ENCODE results near the gene SRI.

Gene SRI

GRCh38 chr7:88191911-88192310, 27.9 kb downstream of the SRI start:
- no peak for DNase-seq
- TF ChIP-seq EZH2 (IDR thresholded peaks at IDR 0.05; ENCODE audit: borderline replicate concordance, low read depth, low read length, severe bottlenecking) (no peak), CTCF (IDR thresholded peaks at IDR 0.05; ENCODE audit: borderline replicate concordance, extremely low read depth, low read length, poor library complexity, severe bottlenecking) (no peak)
- H3K4me2 ChIP-seq (ENCODE audit: insufficient read depth, low read length): no peak overlapping the region
- no peak overlapping the region for H3K4me3 ChIP-seq (ENCODE audit: low read depth in 1 of 2, low read length in 2 of 2)
- H4K20me1 ChIP-seq (ENCODE audit: insufficient read depth, low read length): no peaks in the 10 kb centered on the region
- no peaks in the 10 kb centered on the region for H3K27me3 ChIP-seq (ENCODE audit: insufficient read depth, low read length, poor library complexity)
- no peaks in the 10 kb centered on the region for H3K9me3 ChIP-seq (ENCODE audit: insufficient read depth, low read length, severe bottlenecking)
- H3K79me2 ChIP-seq (ENCODE audit: insufficient read depth, low read length): no peaks in the 10 kb centered on the region
- no peak overlapping the region for H3K27ac ChIP-seq (ENCODE audit: low read length)
- H3K9ac ChIP-seq (ENCODE audit: low read depth, low read length): no peak overlapping the region
- 0 out of 2 replicates have a peak, but pooled peaks cover 4% of the 10 kb centered on the region for H3K36me3 ChIP-seq (ENCODE audit: insufficient read depth, low read length)
- no peak overlapping the region for H2AFZ ChIP-seq (ENCODE audit: low read depth, low read length)
- H3K4me1 ChIP-seq (ENCODE audit: insufficient read depth, low read length): no peaks in the 10 kb centered on the region
- no peak for ATAC-seq (ENCODE audit: insufficient read depth, low read depth)

- H3K27ac ChIP-seq (ENCODE audit: low read length): no peak overlapping the region
- H3K36me3 ChIP-seq (ENCODE audit: insufficient read depth, low read length): peaks cover 17% of the 10 kb centered on the region
- no peaks in the 10 kb centered on the region for H3K27me3 ChIP-seq (ENCODE audit: insufficient read depth, low read length, poor library complexity)
- no peaks in the 10 kb centered on the region for H3K4me1 ChIP-seq (ENCODE audit: insufficient read depth, low read length)
- H3K9me3 ChIP-seq (ENCODE audit: insufficient read depth, low read length, severe bottlenecking): no peaks in the 10 kb centered on the region
- H3K79me2 ChIP-seq (ENCODE audit: insufficient read depth, low read length): no peaks in the 10 kb centered on the region
- H2AFZ ChIP-seq (ENCODE audit: low read depth, low read length): no peak overlapping the region
- ATAC-seq (ENCODE audit: insufficient read depth, low read depth): no peak
- H3K4me2 ChIP-seq (ENCODE audit: insufficient read depth, low read length): no peak overlapping the region
- H4K20me1 ChIP-seq (ENCODE audit: insufficient read depth, low read length): no peaks in the 10 kb centered on the region
- no peak for DNase-seq
- H3K9ac ChIP-seq (ENCODE audit: low read depth, low read length): no peak overlapping the region
- H3K4me3 ChIP-seq (ENCODE audit: low read depth in 1 of 2, low read length in 2 of 2): no peak overlapping the region
- TF ChIP-seq CTCF (IDR thresholded peaks at IDR 0.05; ENCODE audit: borderline replicate concordance, extremely low read depth, low read length, poor library complexity, severe bottlenecking) (no peak), EZH2 (IDR thresholded peaks at IDR 0.05; ENCODE audit: borderline replicate concordance, low read depth, low read length, severe bottlenecking) (no peak)
These were observed 34.2 kb downstream of the SRI start for GRCh38 chr7:88185650-88186049.

- ATAC-seq (ENCODE audit: insufficient read depth, low read depth) (no peak), DNase-seq (no peak)
- no peaks in the 10 kb centered on the region for H3K79me2 ChIP-seq (ENCODE audit: insufficient read depth, low read length)
- H3K4me3 ChIP-seq (ENCODE audit: low read depth in 1 of 2, low read length in 2 of 2): no peak overlapping the region
- TF ChIP-seq CTCF (IDR thresholded peaks at IDR 0.05; ENCODE audit: borderline replicate concordance, extremely low read depth, low read length, poor library complexity, severe bottlenecking): no peak
- TF ChIP-seq EZH2 (IDR thresholded peaks at IDR 0.05; ENCODE audit: borderline replicate concordance, low read depth, low read length, severe bottlenecking): no peak
- no peak overlapping the region for H3K9ac ChIP-seq (ENCODE audit: low read depth, low read length)
- no peak overlapping the region for H3K4me2 ChIP-seq (ENCODE audit: insufficient read depth, low read length)
- H4K20me1 ChIP-seq (ENCODE audit: insufficient read depth, low read length): no peaks in the 10 kb centered on the region
- no peak overlapping the region for H2AFZ ChIP-seq (ENCODE audit: low read depth, low read length)
- no peaks in the 10 kb centered on the region for H3K27me3 ChIP-seq (ENCODE audit: insufficient read depth, low read length, poor library complexity)
- no peaks in the 10 kb centered on the region for H3K9me3 ChIP-seq (ENCODE audit: insufficient read depth, low read length, severe bottlenecking)
- H3K27ac ChIP-seq (ENCODE audit: low read length): no peak overlapping the region
- peaks cover 17% of the 10 kb centered on the region for H3K36me3 ChIP-seq (ENCODE audit: insufficient read depth, low read length)
- H3K4me1 ChIP-seq (ENCODE audit: insufficient read depth, low read length): no peaks in the 10 kb centered on the region
These were observed 35.0 kb downstream of the SRI start for GRCh38 chr7:88184848-88185304.

GRCh38 chr7:88183051-88183450, 36.8 kb downstream of the SRI start:
- TF ChIP-seq CTCF (IDR thresholded peaks at IDR 0.05; ENCODE audit: borderline replicate concordance, extremely low read depth, low read length, poor library complexity, severe bottlenecking): no peak
- TF ChIP-seq EZH2 (IDR thresholded peaks at IDR 0.05; ENCODE audit: borderline replicate concordance, low read depth, low read length, severe bottlenecking): no peak
- H2AFZ ChIP-seq (ENCODE audit: low read depth, low read length): no peak overlapping the region
- ATAC-seq (ENCODE audit: insufficient read depth, low read depth): no peak
- peaks cover 13% of the 10 kb centered on the region for H3K36me3 ChIP-seq (ENCODE audit: insufficient read depth, low read length)
- no peaks in the 10 kb centered on the region for H3K4me1 ChIP-seq (ENCODE audit: insufficient read depth, low read length)
- no peaks in the 10 kb centered on the region for H3K9me3 ChIP-seq (ENCODE audit: insufficient read depth, low read length, severe bottlenecking)
- H3K27me3 ChIP-seq (ENCODE audit: insufficient read depth, low read length, poor library complexity): no peaks in the 10 kb centered on the region
- no peak overlapping the region for H3K4me3 ChIP-seq (ENCODE audit: low read depth in 1 of 2, low read length in 2 of 2)
- DNase-seq: no peak
- no peak overlapping the region for H3K4me2 ChIP-seq (ENCODE audit: insufficient read depth, low read length)
- no peak overlapping the region for H3K27ac ChIP-seq (ENCODE audit: low read length)
- H3K79me2 ChIP-seq (ENCODE audit: insufficient read depth, low read length): no peaks in the 10 kb centered on the region
- no peaks in the 10 kb centered on the region for H4K20me1 ChIP-seq (ENCODE audit: insufficient read depth, low read length)
- H3K9ac ChIP-seq (ENCODE audit: low read depth, low read length): no peak overlapping the region
